Limb (tissue), 2 donors: ENCODE results near the gene USPL1.
"Not testable (repeated sequence)": the region's sequence is repeated elsewhere in the genome, so short reads cannot be mapped to it uniquely, and the experiment has no call there.

Source experiments
- DNase-seq, 2 donors: peaks; one replicate each; pipeline ENCODE4 v3.0.0-alpha.2; 2016; ENCODE audit errors: extremely low spot score in 2 of 2

USPL1 gene

GRCh38 chr13:30617315-30618185 is at the start of gene USPL1:
USPL1 (plus strand) TSS chr13:30617920; CDS start chr13:30621141, 3,221 bp downstream.
- peak; percentile 99 for DNase-seq

- no peak for DNase-seq
Observed at GRCh38 chr13:30569901-30570576, 47.7 kb upstream of the USPL1 start.

GRCh38 chr13:30570691-30571090 is 47.0 kb upstream of the USPL1 start:
- DNase-seq: no peak

- peak in 1 of 2 donors; percentile 32 for DNase-seq
Observed at GRCh38 chr13:30572859-30573275, 44.9 kb upstream of the USPL1 start.

GRCh38 chr13:30576528-30576927 is 41.2 kb upstream of the USPL1 start:
- DNase-seq: no peak

GRCh38 chr13:30577401-30577852 is 40.3 kb upstream of the USPL1 start:
- no peak for DNase-seq

GRCh38 chr13:30580852-30581502 is 36.7 kb upstream of the USPL1 start:
- DNase-seq: no peak

- no peak for DNase-seq
Observed at GRCh38 chr13:30581582-30581981, 36.1 kb upstream of the USPL1 start.

- DNase-seq: no peak
Observed at GRCh38 chr13:30584051-30584731, 33.5 kb upstream of the USPL1 start.

- DNase-seq: no peak
Observed at GRCh38 chr13:30585748-30586262, 31.9 kb upstream of the USPL1 start.

- DNase-seq: no peak
Observed at GRCh38 chr13:30587231-30587630, 30.5 kb upstream of the USPL1 start.

GRCh38 chr13:30587739-30588138 is 30.0 kb upstream of the USPL1 start:
- no peak for DNase-seq

GRCh38 chr13:30593001-30593400 is 24.7 kb upstream of the USPL1 start:
- no peak for DNase-seq

- DNase-seq: no peak
Observed at GRCh38 chr13:30600496-30600895, 17.2 kb upstream of the USPL1 start.

GRCh38 chr13:30601836-30602235 is 15.9 kb upstream of the USPL1 start:
- DNase-seq: no peak

- no peak for DNase-seq
Observed at GRCh38 chr13:30605052-30605451, 12.7 kb upstream of the USPL1 start.

GRCh38 chr13:30607186-30607585 is 10.5 kb upstream of the USPL1 start:
- not testable (repeated sequence) for DNase-seq

- DNase-seq: no peak
Observed at GRCh38 chr13:30607908-30608307, 9.8 kb upstream of the USPL1 start.

- peak in 1 of 2 donors; percentile 17 for DNase-seq
Observed at GRCh38 chr13:30608364-30608763, 9.4 kb upstream of the USPL1 start.

- DNase-seq: no peak
Observed at GRCh38 chr13:30610311-30610710, 7.4 kb upstream of the USPL1 start.

- peak in 1 of 2 donors; percentile 34 for DNase-seq
Observed at GRCh38 chr13:30615481-30615865, 2.2 kb upstream of the USPL1 start.
